Measurements from ENCODE around the gene TNFSF10. TPM values are rescaled to one million over a fixed set of nuclear protein-coding genes. Genes with fewer than 3 reads are reported as not detected.
A peak's percentile ranks its signal among the peaks of the same experiment; 100 is the strongest.
"Not testable (repeated sequence)": the region's sequence is repeated elsewhere in the genome, so short reads cannot be mapped to it uniquely, and the experiment has no call there.

TNFSF10 gene
- total and polyA plus RNA-seq, 7 donors = 17.9 to 76.8 (median 36.4) TPM

DNA sequence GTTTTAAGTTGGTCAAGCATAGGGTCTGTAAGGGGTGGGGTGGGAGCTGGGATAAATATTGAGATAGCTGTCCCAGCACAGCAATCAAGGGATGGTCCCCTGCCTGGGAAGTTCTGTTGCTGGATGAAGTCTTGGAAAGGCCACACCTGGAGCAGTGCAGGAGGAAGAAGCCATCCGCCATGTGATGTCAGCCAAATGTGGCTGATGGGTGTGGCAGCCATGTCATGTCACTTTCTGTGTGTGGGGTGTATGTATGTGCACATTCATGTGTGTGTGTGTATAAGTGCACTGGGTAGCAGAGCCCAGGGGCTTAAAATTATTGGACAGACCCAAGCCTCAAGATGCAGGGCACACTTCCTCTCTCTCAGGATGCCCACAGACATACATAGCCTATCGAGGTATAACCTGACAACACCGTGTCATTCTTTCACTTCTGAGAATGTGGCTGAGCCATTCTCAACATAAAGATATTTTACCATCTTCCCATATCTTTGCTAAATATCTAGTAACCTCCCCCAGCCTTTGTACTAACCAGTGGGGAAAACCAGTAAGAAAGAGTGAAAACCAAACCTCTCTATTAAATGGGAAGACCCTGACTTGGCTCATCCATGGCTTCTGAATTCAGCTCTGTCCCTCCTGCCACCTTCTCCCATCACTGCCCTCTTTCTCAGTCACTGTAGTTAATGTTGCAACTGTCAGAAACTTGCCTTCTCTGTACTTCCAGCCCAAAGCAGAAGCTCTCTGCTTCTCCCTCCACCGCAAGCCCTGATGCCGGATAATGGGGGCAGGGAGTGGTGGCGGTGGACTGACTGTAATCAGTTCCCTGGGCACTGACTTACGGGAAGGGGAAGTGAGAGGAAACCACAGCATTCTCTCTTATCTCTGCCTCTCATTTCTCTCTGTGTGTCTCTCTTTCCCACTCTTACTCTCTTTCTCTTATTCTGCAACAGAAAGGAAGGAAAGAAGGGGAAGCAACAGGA lies 11.2 kb downstream of the TNFSF10 start:
- H3K27ac ChIP-seq = peak overlapping the region in 1 of 4 donors; percentile 45
- H3K27me3 ChIP-seq = no peaks in the 10 kb centered on the region
- 51 to 83% methylated on average over 7 of the region's 7 CpGs for WGBS, 2 donors
- H3K9me3 ChIP-seq = no peaks in the 10 kb centered on the region
- peaks cover 0 to 16% (median 0%) of the 10 kb centered on the region in 4 donors for H3K36me3 ChIP-seq
- no peak overlapping the region for H3K4me3 ChIP-seq
- intact Hi-C loops (cut with DNase I) = no loop called here
- peaks cover 0 to 33% (median 22%) of the 10 kb centered on the region in 4 donors for H3K4me1 ChIP-seq
- peak in 1 of 4 donors; percentile 37 for TF ChIP-seq POLR2AphosphoS5 (IDR thresholded peaks at IDR 0.05)
- TF ChIP-seq EP300 (IDR thresholded peaks at IDR 0.05) = no peak
- peak; percentile 76 for DNase-seq

DNA sequence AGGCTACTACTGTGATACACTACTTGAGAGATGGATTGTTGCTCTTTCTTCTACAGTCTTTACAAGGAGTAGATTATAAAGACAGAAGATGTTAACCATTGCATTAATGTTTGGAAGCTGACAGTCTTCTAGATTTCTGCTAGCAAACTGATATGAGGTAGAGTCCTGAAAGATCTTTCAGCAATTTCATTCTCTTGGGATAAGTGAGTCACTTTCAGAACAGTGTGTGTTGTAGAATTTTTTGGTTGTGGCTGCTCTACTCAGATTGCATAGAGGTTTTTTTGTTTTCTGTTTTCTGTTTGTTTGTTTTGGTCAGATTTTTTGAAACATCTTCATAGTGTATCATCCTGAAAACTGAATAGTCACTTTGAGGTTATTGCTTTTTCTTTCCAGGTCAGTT lies 17.1 kb downstream of the TNFSF10 start:
- no peaks in the 10 kb centered on the region for H3K27me3 ChIP-seq
- no peak for TF ChIP-seq POLR2A (IDR thresholded peaks at IDR 0.05)
- TF ChIP-seq, protein P1, sequence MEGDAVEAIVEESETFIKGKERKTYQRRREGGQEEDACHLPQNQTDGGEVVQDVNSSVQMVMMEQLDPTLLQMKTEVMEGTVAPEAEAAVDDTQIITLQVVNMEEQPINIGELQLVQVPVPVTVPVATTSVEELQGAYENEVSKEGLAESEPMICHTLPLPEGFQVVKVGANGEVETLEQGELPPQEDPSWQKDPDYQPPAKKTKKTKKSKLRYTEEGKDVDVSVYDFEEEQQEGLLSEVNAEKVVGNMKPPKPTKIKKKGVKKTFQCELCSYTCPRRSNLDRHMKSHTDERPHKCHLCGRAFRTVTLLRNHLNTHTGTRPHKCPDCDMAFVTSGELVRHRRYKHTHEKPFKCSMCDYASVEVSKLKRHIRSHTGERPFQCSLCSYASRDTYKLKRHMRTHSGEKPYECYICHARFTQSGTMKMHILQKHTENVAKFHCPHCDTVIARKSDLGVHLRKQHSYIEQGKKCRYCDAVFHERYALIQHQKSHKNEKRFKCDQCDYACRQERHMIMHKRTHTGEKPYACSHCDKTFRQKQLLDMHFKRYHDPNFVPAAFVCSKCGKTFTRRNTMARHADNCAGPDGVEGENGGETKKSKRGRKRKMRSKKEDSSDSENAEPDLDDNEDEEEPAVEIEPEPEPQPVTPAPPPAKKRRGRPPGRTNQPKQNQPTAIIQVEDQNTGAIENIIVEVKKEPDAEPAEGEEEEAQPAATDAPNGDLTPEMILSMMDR (IDR thresholded peaks at IDR 0.05) = no peak
- TF ChIP-seq POLR2AphosphoS5 (IDR thresholded peaks at IDR 0.05) = no peak
- TF ChIP-seq EP300 (IDR thresholded peaks at IDR 0.05) = no peak
- intact Hi-C loops (cut with DNase I) = no loop called here
- no peak for DNase-seq
- H3K4me1 ChIP-seq = no peaks in the 10 kb centered on the region
- no peak overlapping the region for H3K4me3 ChIP-seq
- no peak overlapping the region for H3K27ac ChIP-seq
- peaks cover 0 to 21% (median 0%) of the 10 kb centered on the region in 4 donors for H3K36me3 ChIP-seq
- no peaks in the 10 kb centered on the region for H3K9me3 ChIP-seq

DNA sequence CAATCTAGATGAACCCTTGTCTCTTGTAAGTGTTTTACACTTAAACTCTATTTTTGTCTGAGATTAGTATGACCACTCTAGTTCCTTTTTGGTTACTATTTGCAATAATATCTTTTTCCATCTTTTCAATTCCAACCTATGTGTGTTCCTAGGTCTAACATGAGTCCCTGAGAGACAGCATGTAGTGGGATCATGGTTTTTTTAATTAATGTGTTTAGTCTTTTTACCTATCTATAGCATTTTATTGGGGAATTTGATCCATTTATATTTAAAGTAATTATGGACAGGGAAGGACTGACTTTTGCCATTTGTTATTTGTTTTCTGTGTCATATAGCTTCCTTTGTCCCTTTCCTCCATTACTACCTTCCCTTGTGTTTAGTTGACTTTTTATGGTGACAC lies 21.7 kb downstream of the TNFSF10 start:
- Histone ChIP-seq H3K27ac (no peak overlapping the region), H3K36me3 (peaks cover 0 to 7% (median 0%) of the 10 kb centered on the region in 4 donors), H3K4me1 (no peaks in the 10 kb centered on the region), H3K27me3 (no peaks in the 10 kb centered on the region), H3K4me3 (no peak overlapping the region), H3K9me3 (no peaks in the 10 kb centered on the region)
- TF ChIP-seq EP300 (IDR thresholded peaks at IDR 0.05) = no peak
- TF ChIP-seq POLR2A (IDR thresholded peaks at IDR 0.05) = no peak
- TF ChIP-seq, protein P1 (IDR thresholded peaks at IDR 0.05) = no peak
- no peak for TF ChIP-seq POLR2AphosphoS5 (IDR thresholded peaks at IDR 0.05)
- intact Hi-C loops (cut with DNase I) = no loop called here
- no peak for DNase-seq

DNA sequence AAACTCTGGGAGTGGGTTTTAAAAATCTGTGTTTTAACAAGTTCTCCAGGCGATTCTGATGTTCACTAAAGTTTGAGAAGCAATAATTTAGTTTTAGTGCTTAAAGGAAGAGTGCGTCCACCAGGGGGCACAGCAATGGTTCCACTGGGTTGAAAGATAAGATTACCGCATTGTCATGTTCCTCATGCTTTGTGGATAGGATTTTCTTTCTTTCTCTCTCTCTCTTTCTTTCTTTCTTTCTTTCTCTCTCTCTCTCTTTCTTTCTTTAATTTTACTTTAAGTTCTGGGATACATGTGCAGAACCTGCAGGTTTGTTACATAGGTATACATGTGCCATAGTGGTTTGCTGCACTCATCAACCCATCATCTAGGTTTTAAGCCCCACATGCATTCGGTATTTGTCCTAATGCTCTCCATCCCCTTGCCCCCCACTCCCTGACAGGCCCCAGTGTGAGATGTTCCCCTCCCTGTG lies 33.0 kb downstream of the TNFSF10 start:
- not testable (repeated sequence) for H3K4me1 ChIP-seq, H3K27ac ChIP-seq, H3K27me3 ChIP-seq, H3K4me3 ChIP-seq, H3K9me3 ChIP-seq, H3K36me3 ChIP-seq
- WGBS, 2 donors = 18 to 29% methylated on average over 4 of the region's 4 CpGs
- DNase-seq = peak; percentile 86
- intact Hi-C loops (cut with DNase I) = loop anchor here (1.0 kb wide), 2 partner anchors 106 to 176 kb away; no protein-coding TSS in a partner anchor
- TF ChIP-seq, protein P1 (IDR thresholded peaks at IDR 0.05) = peak; percentile 59 to 81 (median 66)

DNA sequence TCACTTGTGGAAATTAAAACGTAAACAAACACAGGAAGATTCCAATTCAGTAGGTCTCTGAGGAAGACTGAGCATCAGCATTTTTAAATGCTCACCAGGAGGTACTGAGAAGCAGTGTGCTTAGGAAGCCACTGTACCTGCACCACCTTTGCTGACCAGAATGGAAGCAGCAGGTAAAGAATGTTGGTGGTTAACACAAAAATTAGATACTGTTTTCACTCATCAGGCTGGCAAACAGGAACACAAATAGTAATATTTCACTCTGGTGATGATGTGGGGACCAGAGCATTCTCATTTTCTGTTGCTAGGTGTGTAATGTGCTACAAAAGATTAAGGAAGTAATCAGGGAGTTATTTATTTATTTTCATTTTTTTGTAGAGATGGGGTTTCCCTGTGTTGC lies 45.1 kb downstream of the TNFSF10 start:
- 53 to 77% methylated on average over 1 of the region's 1 CpG for WGBS, 2 donors
- no peak overlapping the region for H3K27ac ChIP-seq
- intact Hi-C loops (cut with DNase I) = loop anchor here (5.0 to 10.0 kb wide), 2 partner anchors 146 to 833 kb away; no protein-coding TSS in a partner anchor
- H3K4me1 ChIP-seq = no peaks in the 10 kb centered on the region
- no peak for TF ChIP-seq POLR2AphosphoS5 (IDR thresholded peaks at IDR 0.05)
- TF ChIP-seq EP300 (IDR thresholded peaks at IDR 0.05) = no peak
- TF ChIP-seq POLR2A (IDR thresholded peaks at IDR 0.05) = no peak
- TF ChIP-seq, protein P1 (IDR thresholded peaks at IDR 0.05) = no peak
- no peaks in the 10 kb centered on the region for H3K9me3 ChIP-seq
- H3K27me3 ChIP-seq = no peaks in the 10 kb centered on the region
- H3K4me3 ChIP-seq = no peak overlapping the region
- H3K36me3 ChIP-seq = no peaks in the 10 kb centered on the region
- DNase-seq = no peak

Data from sigmoid colon (tissue), 7 donors.